Measurements from ENCODE around the gene SLC25A21. TPM values are rescaled to one million over a fixed set of nuclear protein-coding genes. Genes with fewer than 3 reads are reported as not detected.

SLC25A21 gene
- total and polyA plus RNA-seq, 8 donors = 0.40 to 5.4 (median 1.3) TPM; not detected in 2

DNA sequence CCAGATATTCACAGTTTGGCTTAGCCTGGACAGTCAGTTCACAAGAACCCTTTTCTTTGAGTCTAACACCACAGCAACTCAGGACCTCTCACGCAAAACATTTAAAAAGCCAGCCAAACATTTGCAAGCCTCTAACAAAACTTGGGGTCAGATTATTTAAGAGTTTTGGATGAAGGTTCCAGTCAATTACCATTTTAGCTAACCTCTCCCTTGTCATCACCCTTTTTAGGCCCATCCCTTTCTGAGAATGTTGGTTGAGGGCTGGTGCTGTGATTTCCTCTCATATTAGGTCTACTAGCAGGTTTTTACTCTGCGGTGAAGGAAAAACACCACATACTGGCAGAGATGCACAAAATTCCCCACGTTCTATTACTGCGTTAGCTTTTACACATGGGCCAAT is 490.1 kb downstream of the SLC25A21 start:
- Histone ChIP-seq H3K27me3 (peaks cover 0 to 2% (median 0%) of the 10 kb centered on the region in 3 donors), H3K4me1 (no peaks in the 10 kb centered on the region), H3K4me3 (no peak overlapping the region), H3K36me3 (no peaks in the 10 kb centered on the region), H3K9me3 (no peaks in the 10 kb centered on the region), H3K27ac (no peak overlapping the region)
- intact Hi-C loops (cut with DNase I; ENCODE audit: low total_unique reads) = no loop called here
- no peak for DNase-seq
- WGBS, 5 donors = 91 to 98% (median 97%) methylated on average over 4 of the region's 4 CpGs
- TF ChIP-seq POLR2AphosphoS5 (IDR thresholded peaks at IDR 0.05) = no peak
- TF ChIP-seq EP300 (IDR thresholded peaks at IDR 0.05) = no peak
- TF ChIP-seq POLR2A (IDR thresholded peaks at IDR 0.05) = no peak
- TF ChIP-seq, protein P1, sequence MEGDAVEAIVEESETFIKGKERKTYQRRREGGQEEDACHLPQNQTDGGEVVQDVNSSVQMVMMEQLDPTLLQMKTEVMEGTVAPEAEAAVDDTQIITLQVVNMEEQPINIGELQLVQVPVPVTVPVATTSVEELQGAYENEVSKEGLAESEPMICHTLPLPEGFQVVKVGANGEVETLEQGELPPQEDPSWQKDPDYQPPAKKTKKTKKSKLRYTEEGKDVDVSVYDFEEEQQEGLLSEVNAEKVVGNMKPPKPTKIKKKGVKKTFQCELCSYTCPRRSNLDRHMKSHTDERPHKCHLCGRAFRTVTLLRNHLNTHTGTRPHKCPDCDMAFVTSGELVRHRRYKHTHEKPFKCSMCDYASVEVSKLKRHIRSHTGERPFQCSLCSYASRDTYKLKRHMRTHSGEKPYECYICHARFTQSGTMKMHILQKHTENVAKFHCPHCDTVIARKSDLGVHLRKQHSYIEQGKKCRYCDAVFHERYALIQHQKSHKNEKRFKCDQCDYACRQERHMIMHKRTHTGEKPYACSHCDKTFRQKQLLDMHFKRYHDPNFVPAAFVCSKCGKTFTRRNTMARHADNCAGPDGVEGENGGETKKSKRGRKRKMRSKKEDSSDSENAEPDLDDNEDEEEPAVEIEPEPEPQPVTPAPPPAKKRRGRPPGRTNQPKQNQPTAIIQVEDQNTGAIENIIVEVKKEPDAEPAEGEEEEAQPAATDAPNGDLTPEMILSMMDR (IDR thresholded peaks at IDR 0.05) = no peak

DNA sequence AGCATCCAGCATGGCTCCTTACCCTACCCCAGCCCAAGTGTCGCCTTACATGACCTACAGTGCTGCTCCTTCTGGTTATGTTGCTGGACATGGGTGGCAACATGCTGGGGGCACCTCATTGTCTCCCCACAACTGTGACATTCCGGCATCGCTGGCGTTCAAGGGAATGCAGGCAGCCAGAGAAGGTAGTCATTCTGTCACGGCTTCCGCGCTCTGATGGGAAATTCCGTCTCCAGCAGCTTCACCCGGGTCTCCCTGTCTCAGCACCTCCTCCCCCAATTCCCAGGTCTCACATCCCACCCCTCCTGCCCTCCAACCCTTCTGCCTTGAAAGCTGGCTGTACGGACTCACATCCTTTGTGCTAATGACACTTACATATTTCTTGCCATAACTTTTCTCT is 496.2 kb downstream of the SLC25A21 start:
- TF ChIP-seq, protein P1 (IDR thresholded peaks at IDR 0.05) = no peak
- TF ChIP-seq POLR2AphosphoS5 (IDR thresholded peaks at IDR 0.05) (no peak), POLR2A (IDR thresholded peaks at IDR 0.05) (no peak), EP300 (IDR thresholded peaks at IDR 0.05) (no peak)
- peaks cover 0 to 59% (median 13%) of the 10 kb centered on the region in 3 donors for H3K27me3 ChIP-seq
- 23 to 45% (median 29%) methylated on average over 10 of the region's 10 CpGs for WGBS, 5 donors
- H3K4me3 ChIP-seq = no peak overlapping the region
- no peaks in the 10 kb centered on the region for H3K9me3 ChIP-seq
- intact Hi-C loops (cut with DNase I; ENCODE audit: low total_unique reads) = no loop called here
- no peak for DNase-seq
- no peaks in the 10 kb centered on the region for H3K36me3 ChIP-seq
- no peak overlapping the region for H3K27ac ChIP-seq
- H3K4me1 ChIP-seq = no peaks in the 10 kb centered on the region

DNA sequence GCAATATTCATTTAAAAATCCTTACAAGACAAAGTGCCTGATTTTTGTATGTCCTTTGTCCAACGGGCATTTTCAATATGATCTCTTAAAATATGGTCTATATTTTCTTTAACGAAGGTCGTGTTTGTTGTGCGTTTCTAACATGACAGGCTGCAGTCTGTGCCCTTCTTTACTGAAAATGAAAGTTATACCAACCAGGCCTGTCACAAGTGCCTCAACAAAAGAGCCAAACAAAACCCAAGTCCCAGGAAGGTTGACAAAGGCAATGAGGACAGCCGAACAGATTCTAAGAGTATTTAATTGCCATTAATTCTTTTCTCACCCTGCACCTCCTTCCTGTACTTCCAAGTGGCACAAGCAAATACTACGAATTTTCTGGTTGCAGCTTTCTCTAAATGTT is 496.8 kb downstream of the SLC25A21 start:
- no peak for DNase-seq
- Histone ChIP-seq H3K9me3 (no peaks in the 10 kb centered on the region), H3K4me3 (no peak overlapping the region), H3K36me3 (no peaks in the 10 kb centered on the region), H3K27me3 (peaks cover 0 to 65% (median 13%) of the 10 kb centered on the region in 3 donors), H3K4me1 (no peaks in the 10 kb centered on the region), H3K27ac (no peak overlapping the region)
- WGBS, 5 donors = 58 to 67% (median 62%) methylated on average over 6 of the region's 6 CpGs
- intact Hi-C loops (cut with DNase I; ENCODE audit: low total_unique reads) = no loop called here
- TF ChIP-seq POLR2A (IDR thresholded peaks at IDR 0.05) (no peak), POLR2AphosphoS5 (IDR thresholded peaks at IDR 0.05) (no peak), EP300 (IDR thresholded peaks at IDR 0.05) (no peak)
- TF ChIP-seq, protein P1 (IDR thresholded peaks at IDR 0.05) = no peak

DNA sequence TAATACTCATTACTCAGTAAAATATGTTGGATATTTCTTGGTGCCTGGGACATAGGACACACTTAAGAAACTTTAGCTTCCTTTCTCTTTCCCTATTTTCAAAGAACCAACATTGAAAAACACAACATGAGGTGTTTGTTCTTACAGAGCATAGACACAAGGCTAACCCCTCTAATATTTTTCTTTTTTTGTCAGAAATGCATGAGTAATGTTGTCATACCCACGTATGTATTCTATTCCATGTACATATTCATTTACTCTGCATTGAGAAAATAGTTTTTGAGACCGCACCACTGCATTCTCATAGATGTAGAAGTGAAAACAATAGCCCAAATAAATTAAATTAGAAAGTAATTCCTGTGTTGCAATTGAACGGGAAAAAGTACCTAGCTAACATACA is 497.7 kb downstream of the SLC25A21 start:
- peaks cover 0 to 75% (median 13%) of the 10 kb centered on the region in 3 donors for H3K27me3 ChIP-seq
- WGBS, 5 donors = 77 to 85% (median 83%) methylated on average over 3 of the region's 3 CpGs
- intact Hi-C loops (cut with DNase I; ENCODE audit: low total_unique reads) = no loop called here

More for the DNA sequence above, 497.7 kb downstream of the SLC25A21 start:
- TF ChIP-seq, protein P1 (IDR thresholded peaks at IDR 0.05) = no peak
- no peak for TF ChIP-seq EP300 (IDR thresholded peaks at IDR 0.05)
- TF ChIP-seq POLR2A (IDR thresholded peaks at IDR 0.05) = no peak
- no peak for TF ChIP-seq POLR2AphosphoS5 (IDR thresholded peaks at IDR 0.05)
- H3K36me3 ChIP-seq = no peaks in the 10 kb centered on the region
- no peak for DNase-seq
- no peaks in the 10 kb centered on the region for H3K4me1 ChIP-seq
- H3K4me3 ChIP-seq = no peak overlapping the region
- no peaks in the 10 kb centered on the region for H3K9me3 ChIP-seq
- no peak overlapping the region for H3K27ac ChIP-seq

Data from stomach (tissue), 9 donors.